GM23248 (cell line): Measurements from ENCODE around the gene OSBPL6. TPM values are rescaled to one million over a fixed set of nuclear protein-coding genes. Genes with fewer than 3 reads are reported as not detected.

Experiments used
- DNase-seq: peaks from one replicate; pipeline ENCODE4 v3.0.0-alpha.2; 2015
- H2AFZ ChIP-seq: fragments of 200-600 bp; sonication (generic); 2 replicates; pipeline ENCODE4 v1.6.1; 2016; ENCODE audit warnings: antibody characterized with exemption
- H3F3A ChIP-seq: fragments of 200-600 bp; sonication (generic); 2 replicates; pipeline ENCODE4 v1.6.1; 2016; ENCODE audit warnings: mild to moderate bottlenecking, antibody characterized with exemption, mixed run types; ENCODE audit not compliant: insufficient read depth
- H3K27ac ChIP-seq: fragments of 200-600 bp; sonication (generic); 2 replicates; pipeline ENCODE4 v1.5.1; 2016; ENCODE audit warnings: mild to moderate bottlenecking
- H3K27me3 ChIP-seq: fragments of 200-600 bp; sonication (generic); replicated peaks from 2 replicates; pipeline ENCODE4 v1.6.1; 2016; ENCODE audit warnings: mild to moderate bottlenecking; ENCODE audit not compliant: insufficient read depth
- H3K36me3 ChIP-seq: fragments of 200-600 bp; sonication (generic); 2 replicates; pipeline ENCODE4 v1.6.1; 2016; ENCODE audit warnings: low read depth, mild to moderate bottlenecking
- H3K4me1 ChIP-seq: fragments of 200-600 bp; sonication (generic); 2 replicates; pipeline ENCODE4 v1.6.1; 2016; ENCODE audit warnings: mild to moderate bottlenecking; ENCODE audit not compliant: insufficient read depth
- H3K4me2 ChIP-seq: fragments of 200-600 bp; sonication (generic); one replicate; pipeline ENCODE4 v1.6.1; 2016; ENCODE audit warnings: mild to moderate bottlenecking; ENCODE audit not compliant: unreplicated experiment
- H3K4me3 ChIP-seq: fragments of 200-600 bp; sonication (generic); 2 replicates; pipeline ENCODE4 v1.5.1; 2016; ENCODE audit warnings: mild to moderate bottlenecking
- H3K79me2 ChIP-seq: fragments of 200-600 bp; sonication (generic); 2 replicates; pipeline ENCODE4 v1.6.1; 2016; ENCODE audit warnings: mild to moderate bottlenecking; ENCODE audit not compliant: insufficient read depth
- H3K9ac ChIP-seq: fragments of 200-600 bp; sonication (generic); 2 replicates; pipeline ENCODE4 v1.6.1; 2016; ENCODE audit warnings: mild to moderate bottlenecking
- H3K9me2 ChIP-seq: fragments of 200-600 bp; sonication (generic); 2 replicates; pipeline ENCODE4 v1.6.1; 2016; ENCODE audit warnings: mixed run types, mild to moderate bottlenecking, moderate library complexity; ENCODE audit not compliant: insufficient read depth
- H3K9me3 ChIP-seq: fragments of 200-600 bp; sonication (generic); one replicate; pipeline ENCODE4 v1.6.1; 2017; ENCODE audit warnings: low read depth
- H4K20me1 ChIP-seq: fragments of 200-600 bp; sonication (generic); 2 replicates; pipeline ENCODE4 v1.6.0; 2016; ENCODE audit not compliant: insufficient read depth
- EZH2 ChIP-seq: fragments of 200-600 bp; sonication (generic); IDR thresholded peaks from 2 replicates; pipeline ENCODE4 v1.6.1; 2018; ENCODE audit warnings: antibody characterized with exemption, mild to moderate bottlenecking; ENCODE audit not compliant: insufficient read depth, poor library complexity, severe bottlenecking
- EZH2phosphoT487 ChIP-seq: fragments of 200-600 bp; sonication (generic); IDR thresholded peaks from 2 replicates; pipeline ENCODE4 v1.6.1; 2018; ENCODE audit warnings: antibody characterized with exemption, moderate library complexity, mild to moderate bottlenecking, low read depth; ENCODE audit not compliant: insufficient read depth
- WGBS, 2 experiments: methylation state at CpG; one replicate each; pipeline ENCODE4 v1.1.6; 2015 to 2017; ENCODE audit warnings: low lambda C conversion rate in 2 of 2, low coverage in 1 of 2; ENCODE audit errors: missing lambda C conversion rate in 2 of 2; 5-methylcytosine and 5-hydroxymethylcytosine counted together
- in situ Hi-C: fragments of 300-500 bp; cut with MboI; formaldehyde crosslinking; loops from 2 replicates; pipeline ENCODE4 v1.15.0; 2020
- polyA plus RNA-seq: library from polyadenylated mRNA; unstranded; fragments of >200 nt; fragmentation: Nextera tagmentation; extraction: Ambion mirVana; gene quantifications from 2 replicates; pipeline ENCODE4 v1.2.1, GENCODE V29; 2016
- total RNA-seq: library from RNA; depleted of rRNA; stranded (reverse); fragments of >200 nt; shearing (Covaris generic); gene quantifications from 2 replicates; pipeline ENCODE4 v1.2.3, GENCODE V29; 2014

OSBPL6 gene
- total and polyA plus RNA-seq, 2 experiments from 2014 or later = 6.3 to 11.8 TPM

- no peak overlapping the region for H3K27ac ChIP-seq
- DNase-seq = no peak
- 49 to 50% methylated on average over 4 of the region's 4 CpGs for WGBS, 2 experiments
Observed at GRCh38 chr2:178366412-178366811, 172.1 kb downstream of the OSBPL6 start.

GRCh38 chr2:178367344-178367743 is 173.0 kb downstream of the OSBPL6 start:
- H3K27me3 ChIP-seq = no peaks in the 10 kb centered on the region
- H4K20me1 ChIP-seq = no peaks in the 10 kb centered on the region
- TF ChIP-seq EZH2 (no peak), EZH2phosphoT487 (no peak)
- no peak overlapping the region for H3K9ac ChIP-seq
- no peaks in the 10 kb centered on the region for H3K9me3 ChIP-seq
- no peak overlapping the region for H3K4me3 ChIP-seq
- H3K27ac ChIP-seq = no peak overlapping the region
- H3K79me2 ChIP-seq = no peaks in the 10 kb centered on the region
- H3K36me3 ChIP-seq = peaks cover 6% of the 10 kb centered on the region; the same call in 1 of the 2 replicates
- DNase-seq = no peak
- in situ Hi-C loops = no loop called here
- H3K4me1 ChIP-seq = peaks cover 8% of the 10 kb centered on the region; the same call in 1 of the 2 replicates
- 94 to 100% methylated on average over 1 of the region's 1 CpG for WGBS, 2 experiments
- H3F3A ChIP-seq = no peaks in the 10 kb centered on the region
- no peaks in the 10 kb centered on the region for H3K9me2 ChIP-seq
- no peak overlapping the region for H3K4me2 ChIP-seq
- no peak overlapping the region for H2AFZ ChIP-seq

More at GRCh38 chr2:178366412-178366811, 172.1 kb downstream of the OSBPL6 start:
- Histone ChIP-seq H2AFZ (no peak overlapping the region), H3K9ac (no peak overlapping the region), H3K9me3 (no peaks in the 10 kb centered on the region), H3K9me2 (no peaks in the 10 kb centered on the region), H3K36me3 (peaks cover 8% of the 10 kb centered on the region; the same call in 1 of the 2 replicates), H4K20me1 (no peaks in the 10 kb centered on the region), H3K4me1 (peaks cover 8% of the 10 kb centered on the region; the same call in 1 of the 2 replicates), H3K79me2 (no peaks in the 10 kb centered on the region), H3K4me2 (no peak overlapping the region), H3K27me3 (no peaks in the 10 kb centered on the region), H3K4me3 (no peak overlapping the region), H3F3A (no peaks in the 10 kb centered on the region)
- TF ChIP-seq EZH2phosphoT487 (no peak), EZH2 (no peak)
- in situ Hi-C loops = no loop called here

DNA sequence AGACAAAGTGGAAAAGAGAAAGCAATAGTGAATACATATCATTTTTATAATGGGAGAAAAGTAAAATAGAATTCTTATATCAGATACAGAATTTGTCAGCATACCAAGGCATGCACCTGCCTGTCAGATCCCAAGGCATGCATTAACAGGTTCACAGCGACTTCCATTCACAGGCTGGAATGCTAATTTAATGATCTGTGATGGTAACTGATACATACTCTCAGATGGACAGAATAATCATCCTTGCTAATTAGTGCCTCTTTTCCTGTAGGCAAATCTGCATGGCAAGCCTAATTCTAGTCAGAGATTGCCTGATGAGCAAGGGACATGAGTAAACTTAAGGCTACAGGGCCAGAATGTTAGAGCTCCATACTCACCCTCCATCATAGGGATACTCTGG is 180.6 kb downstream of the OSBPL6 start:
- DNase-seq = no peak
- no peak for TF ChIP-seq EZH2phosphoT487
- TF ChIP-seq EZH2 = no peak
- Histone ChIP-seq H3K9me3 (no peaks in the 10 kb centered on the region), H2AFZ (no peak overlapping the region), H3K4me2 (no peak overlapping the region), H3K27ac (no peak overlapping the region), H4K20me1 (no peaks in the 10 kb centered on the region), H3F3A (no peaks in the 10 kb centered on the region), H3K79me2 (no peaks in the 10 kb centered on the region), H3K4me3 (no peak overlapping the region), H3K9me2 (no peaks in the 10 kb centered on the region), H3K27me3 (no peaks in the 10 kb centered on the region), H3K9ac (no peak overlapping the region), H3K36me3 (0 out of 2 replicates have a peak, but pooled peaks cover 2% of the 10 kb centered on the region), H3K4me1 (no peaks in the 10 kb centered on the region)
- in situ Hi-C loops = no loop called here
- WGBS, 2 experiments = 68% methylated on average over 1 of the region's 1 CpG

- no peak overlapping the region for H3K9ac ChIP-seq
- H3K9me2 ChIP-seq = no peaks in the 10 kb centered on the region
- H3K4me2 ChIP-seq = no peak overlapping the region
- H3K4me1 ChIP-seq = no peaks in the 10 kb centered on the region
- WGBS, 2 experiments = 80 to 82% methylated on average over 3 of the region's 3 CpGs
- H3K9me3 ChIP-seq = no peaks in the 10 kb centered on the region
- DNase-seq = no peak
- H2AFZ ChIP-seq = no peak overlapping the region
- in situ Hi-C loops = no loop called here
- H3K27me3 ChIP-seq = no peaks in the 10 kb centered on the region
- TF ChIP-seq EZH2 (no peak), EZH2phosphoT487 (no peak)
- no peaks in the 10 kb centered on the region for H3F3A ChIP-seq
- no peak overlapping the region for H3K27ac ChIP-seq
- H3K36me3 ChIP-seq = 0 out of 2 replicates have a peak, but pooled peaks cover 2% of the 10 kb centered on the region
- H3K79me2 ChIP-seq = no peaks in the 10 kb centered on the region
- H4K20me1 ChIP-seq = no peaks in the 10 kb centered on the region
- H3K4me3 ChIP-seq = no peak overlapping the region
Observed at GRCh38 chr2:178377046-178377445, 182.7 kb downstream of the OSBPL6 start.
